Epidermal melanocyte (primary cell): ENCODE data around the gene CSNK2A3.

Experiments used
- DNase-seq: peaks from one replicate; pipeline ENCODE4 v3.0.0; 2011; ENCODE audit warnings: low spot score; ENCODE audit not compliant: insufficient read length

The CSNK2A3 gene

DNA sequence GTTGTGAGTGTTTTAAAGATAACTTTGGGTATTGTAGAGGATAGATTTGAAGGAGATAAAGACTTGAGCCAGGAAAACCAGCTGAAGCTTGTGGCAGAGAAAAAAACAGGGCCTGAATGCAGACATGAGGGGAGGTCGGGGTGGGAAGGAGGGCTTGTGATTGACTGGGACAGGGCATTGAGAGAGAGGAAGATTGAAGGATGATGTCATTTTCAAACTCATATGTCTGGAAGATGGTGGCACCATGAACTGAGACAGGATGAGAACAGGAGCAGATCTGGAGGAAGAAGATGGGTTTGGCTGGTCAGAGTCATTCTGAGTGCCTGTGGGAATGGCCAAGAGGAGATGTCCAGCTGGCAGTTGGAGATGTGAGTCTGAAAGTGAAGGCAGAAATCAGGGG, 14.7 kb downstream of the CSNK2A3 start:
- no peak for DNase-seq

DNA sequence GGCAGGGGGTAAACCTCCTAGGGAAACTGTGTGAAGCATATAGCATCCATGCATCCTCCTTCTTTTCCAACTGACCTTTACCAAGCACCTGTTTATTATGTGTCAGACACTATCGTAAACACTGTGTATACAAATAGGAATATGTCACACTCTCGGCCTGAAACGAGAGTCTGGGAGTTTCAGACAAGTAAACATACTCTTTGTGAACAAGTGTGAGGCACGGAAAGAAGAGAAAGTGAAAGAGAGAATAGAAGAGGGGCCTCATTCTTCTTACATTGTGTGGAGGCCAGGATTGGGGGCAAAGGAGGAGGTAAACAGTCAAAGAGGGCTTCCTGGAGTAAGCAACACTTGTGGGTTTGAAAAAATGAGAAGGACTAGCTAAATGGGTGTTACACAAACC, 16.4 kb downstream of the CSNK2A3 start:
- DNase-seq: no peak

DNA sequence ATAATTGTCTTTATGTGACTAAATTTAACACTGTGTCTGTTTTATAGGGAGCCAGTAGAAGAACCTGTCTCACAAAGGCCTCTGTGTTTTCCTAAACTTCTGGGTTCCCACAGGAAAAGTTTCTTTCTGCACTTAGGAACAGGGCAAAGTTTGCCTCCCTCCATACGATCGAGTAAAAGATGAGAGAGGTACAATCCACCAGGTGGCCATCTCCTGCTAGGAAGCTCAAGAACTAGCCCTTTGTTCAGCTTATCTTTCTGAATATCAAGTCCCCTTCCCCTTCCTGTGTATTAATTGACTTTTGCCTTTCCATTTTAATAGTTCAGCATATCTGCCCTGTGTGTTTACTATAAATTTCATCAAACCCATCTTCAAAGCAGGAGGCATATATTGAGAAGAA, 18.0 kb downstream of the CSNK2A3 start:
- DNase-seq: no peak

DNA sequence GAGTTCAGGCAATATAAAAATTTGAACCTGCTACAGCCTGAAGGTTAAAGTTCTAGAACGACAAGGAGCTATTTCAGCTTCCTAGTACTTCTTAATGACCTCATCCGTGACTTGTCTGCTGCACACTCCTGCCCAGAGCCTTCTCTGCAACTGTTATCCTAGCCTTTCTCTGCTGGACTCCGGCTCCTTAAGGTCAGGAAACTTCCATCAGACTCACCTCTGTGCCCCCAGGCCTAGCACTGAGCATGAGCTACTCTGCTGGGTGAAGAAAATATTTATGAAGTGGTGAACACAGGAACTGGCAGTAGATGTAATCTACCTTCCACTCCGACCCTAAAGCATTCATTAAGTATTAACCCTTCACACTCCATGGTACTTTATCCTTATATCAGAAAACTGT, 18.4 kb downstream of the CSNK2A3 start:
- DNase-seq: no peak

DNA sequence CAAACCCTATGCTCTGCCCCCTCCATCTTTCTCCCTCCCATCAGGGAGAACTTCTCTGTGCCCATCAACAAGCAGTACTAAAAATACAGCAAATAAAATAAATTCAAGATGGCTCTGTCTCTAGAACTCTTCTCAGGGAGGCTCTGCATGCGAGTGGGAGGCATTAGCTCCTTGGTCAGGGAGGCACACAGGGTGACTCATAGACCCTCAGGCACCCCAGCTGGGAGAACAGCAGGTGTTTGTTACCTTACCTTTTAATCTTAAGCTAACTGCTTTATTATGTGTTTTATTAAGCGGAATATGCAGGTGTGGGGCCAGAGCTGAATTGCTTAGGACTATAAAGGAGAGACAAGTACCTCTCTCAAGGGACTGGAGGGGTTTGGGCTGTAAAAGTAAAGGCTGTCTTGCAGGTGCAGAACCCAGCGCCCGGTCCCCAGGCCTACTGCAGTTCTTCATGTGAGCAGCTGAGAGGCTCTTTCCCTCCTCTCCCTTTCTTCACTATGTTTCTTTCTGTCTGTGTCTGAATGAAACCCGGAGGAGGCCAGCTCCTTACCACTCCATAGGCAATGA, 20.8 kb downstream of the CSNK2A3 start:
- DNase-seq: no peak

DNA sequence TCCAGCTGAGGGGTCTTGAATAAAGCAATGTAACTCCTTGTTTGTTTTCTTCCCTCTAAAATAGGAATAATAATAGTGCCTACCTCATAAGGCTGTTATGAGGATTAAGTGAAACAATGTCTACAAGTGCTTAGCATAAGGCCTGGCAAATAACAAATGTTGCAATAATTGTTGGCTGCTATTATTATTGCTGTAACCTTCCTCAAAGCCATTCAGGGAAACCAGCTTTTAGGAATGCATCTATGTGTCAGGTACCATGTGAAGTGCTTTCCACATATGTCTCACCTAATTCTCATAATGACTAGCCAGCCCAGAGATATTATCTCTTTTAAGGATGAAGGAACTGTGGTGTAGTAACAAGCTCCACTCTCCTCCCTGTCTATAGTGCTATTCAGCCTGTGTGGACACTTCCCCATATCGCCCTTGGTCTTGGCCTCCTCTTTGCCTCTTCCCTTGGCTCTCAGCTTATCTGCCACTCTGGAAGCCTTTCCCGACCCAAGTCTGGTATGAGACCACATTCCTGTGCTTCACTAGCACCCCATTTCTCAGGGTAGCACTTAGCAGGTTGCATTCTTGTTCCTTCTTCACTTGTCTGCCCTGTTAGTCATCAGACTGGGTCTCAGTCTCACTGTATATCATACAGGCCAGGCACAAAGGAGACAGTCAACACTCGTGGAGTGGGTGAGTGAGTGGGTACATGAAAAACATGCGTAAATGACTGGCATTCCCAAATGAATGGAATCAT, 23.8 kb downstream of the CSNK2A3 start:
- no peak for DNase-seq

DNA sequence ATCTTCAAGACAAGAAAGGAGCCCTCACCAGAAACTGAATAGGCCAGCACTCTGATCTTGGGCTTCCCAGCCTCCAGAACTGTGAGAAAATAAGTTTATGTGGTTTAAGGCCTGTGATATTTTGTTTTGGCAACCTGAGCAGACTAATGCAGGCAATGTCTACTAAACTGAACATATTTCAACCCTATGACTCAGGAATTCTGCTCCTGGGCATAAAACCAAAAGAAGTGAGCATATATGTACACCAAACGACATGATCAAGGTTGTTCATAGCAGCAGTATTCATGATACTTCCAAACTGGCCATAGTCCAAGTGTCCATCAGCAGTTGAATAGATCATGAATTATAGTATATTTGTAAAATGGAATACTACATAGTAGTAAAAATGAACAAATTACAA, 29.0 kb downstream of the CSNK2A3 start:
- no peak for DNase-seq

DNA sequence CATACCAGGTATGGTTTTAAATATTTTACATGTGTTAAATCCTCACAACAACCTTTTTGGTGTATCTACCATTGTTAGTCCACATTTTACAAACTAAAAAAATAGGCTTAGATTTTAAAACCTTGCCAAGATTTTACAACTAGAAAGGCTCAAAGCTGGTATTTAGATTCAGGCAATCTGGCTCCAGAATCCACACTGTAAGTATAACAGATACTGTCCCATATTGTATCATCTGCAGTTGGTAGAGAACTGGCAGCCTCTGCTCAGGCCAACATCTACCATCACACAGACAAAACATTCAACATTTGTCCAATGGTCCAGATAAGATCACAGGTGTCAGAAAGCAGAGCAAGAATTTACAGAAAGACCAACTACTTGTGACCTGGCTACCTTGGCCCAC, 30.9 kb downstream of the CSNK2A3 start:
- no peak for DNase-seq

DNA sequence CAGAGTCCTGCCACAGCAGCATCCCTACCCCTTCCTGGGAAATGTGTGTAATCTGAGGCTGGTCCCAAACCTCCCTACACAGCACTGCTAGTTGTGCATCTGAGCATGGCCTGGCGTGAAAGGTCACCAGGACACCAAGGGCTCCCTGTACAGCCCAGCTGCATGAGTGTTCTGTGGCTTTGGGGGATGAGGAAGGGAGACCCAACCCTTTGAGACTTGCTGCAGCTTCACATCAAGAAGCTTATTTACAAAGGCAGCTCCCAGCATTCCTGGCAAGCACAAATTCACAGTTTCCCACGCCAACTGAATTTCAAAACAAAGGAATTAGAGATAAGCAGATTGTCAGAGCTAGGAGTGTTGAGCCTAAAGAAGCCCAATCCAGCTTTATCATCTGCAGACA, 32.2 kb downstream of the CSNK2A3 start:
- DNase-seq: no peak

DNA sequence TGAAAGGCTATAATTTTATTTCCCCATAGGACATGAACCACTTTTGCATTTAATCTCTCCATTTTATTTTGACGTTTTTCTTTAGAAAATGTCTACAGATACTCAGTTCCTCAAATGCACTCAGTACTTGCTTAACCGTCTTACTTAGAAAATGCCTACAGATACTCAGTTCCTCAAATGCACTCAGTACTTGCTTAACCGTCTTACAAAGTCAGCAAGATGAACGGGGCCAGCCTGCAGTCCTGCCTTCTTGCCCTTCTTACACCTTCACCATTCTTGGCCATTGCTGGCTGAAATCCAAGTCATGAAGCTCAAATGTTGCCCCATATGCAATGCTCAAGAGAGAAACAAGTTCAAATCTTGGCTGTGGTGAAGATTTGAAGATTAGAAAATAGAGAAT, 34.1 kb downstream of the CSNK2A3 start:
- no peak for DNase-seq

DNA sequence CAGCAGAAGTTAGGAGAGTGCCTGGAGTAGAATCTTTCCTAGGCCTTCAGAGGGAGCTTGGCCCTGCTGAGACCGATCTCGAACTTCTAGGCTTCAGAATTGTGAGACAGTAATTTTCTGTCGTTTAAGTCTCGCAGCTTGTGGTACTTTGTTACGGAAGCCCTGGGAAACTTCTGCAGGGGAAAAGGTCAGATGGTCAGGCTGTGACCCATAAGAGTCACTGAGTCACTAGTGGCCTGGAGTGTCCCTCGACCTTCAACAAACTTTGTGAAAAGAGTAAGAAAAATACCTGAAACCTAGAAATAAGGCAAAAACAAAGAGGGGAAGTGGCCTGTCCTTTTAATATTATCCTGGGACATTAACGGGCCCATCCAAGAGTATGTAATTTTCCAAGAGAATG, 34.6 kb downstream of the CSNK2A3 start:
- DNase-seq: no peak

DNA sequence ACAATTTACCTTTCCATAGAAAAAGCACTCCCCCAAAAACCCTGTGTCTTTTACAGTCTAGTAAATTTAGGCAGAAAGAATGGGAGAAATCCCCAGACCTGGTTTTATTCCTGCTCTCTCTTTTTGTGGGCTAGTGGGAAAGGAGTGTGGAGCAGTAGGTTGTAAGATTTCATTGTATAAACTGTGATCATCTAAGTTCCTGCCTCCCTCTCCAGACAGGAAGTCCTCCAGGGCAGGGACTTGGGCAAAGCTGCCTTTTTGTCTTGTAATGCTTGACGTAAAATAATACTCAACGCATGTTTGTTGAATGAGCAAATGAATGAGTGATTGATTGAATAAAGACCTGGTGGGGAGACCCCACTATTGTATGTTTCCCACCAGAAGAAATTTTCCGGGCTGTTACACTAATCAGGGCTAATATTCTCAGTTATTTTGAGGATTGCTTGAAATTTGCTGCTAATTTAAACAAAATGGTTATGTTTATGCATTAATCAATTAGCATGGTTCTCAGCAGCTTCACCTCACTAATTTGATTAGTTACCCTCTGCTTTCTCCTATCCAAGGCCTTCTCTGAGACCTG, 36.3 kb downstream of the CSNK2A3 start:
- DNase-seq: no peak

DNA sequence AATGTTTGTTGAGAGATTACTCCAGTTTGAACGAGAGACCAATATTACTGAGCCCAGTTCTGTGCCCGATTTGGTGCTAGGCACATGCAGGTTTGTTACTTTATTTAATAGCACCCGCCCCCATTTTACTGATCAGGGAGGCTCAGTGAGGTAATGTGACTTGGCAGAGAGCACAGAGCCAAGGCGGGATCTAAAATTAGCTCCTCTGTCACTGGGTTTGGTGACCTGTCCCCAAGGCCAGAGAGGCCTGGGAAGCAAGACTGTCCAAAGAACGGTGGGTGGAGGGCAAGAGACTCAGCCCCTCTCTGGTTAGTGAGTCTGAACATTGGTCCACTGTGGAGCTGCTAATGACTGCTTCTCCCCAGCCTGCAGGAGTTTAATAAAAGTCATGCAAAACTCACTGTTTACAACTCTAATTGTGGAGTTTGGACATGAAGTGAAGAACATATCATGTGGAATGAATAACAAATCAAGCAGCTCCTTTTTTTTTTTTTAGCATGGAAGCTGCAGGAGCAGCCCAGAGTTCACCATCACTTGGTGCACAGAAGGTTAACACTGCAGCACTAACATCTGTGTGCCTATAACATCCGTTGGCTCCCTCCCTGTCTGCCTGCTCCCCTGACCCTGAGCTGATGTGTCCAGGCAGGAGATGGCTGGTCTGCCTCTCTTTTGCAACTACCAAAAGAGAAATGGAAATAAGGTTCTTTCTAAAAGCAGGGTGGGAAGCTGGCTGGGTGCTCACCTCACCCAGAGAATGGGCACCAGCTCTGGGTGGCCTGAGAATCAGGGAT, 39.0 kb downstream of the CSNK2A3 start:
- no peak for DNase-seq

DNA sequence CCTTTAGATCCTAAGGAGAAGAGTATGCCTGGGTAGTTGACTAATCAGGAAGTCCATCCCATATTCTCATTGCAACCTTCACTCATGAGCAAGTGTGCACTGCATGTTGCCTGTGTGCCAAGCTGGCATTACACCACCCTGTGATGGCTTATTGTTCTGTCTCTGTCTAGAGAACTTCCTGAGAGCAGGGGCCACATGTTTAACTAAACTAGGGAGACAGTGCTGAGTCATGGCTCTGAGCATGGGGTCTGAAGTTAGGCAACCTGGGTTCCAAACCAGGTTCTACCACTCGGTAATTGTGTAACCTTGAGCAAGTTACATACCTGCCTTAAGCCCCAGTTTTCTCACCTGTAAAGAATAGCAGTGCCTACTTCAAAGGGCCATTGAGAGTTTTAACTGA, 39.6 kb downstream of the CSNK2A3 start:
- DNase-seq: no peak

DNA sequence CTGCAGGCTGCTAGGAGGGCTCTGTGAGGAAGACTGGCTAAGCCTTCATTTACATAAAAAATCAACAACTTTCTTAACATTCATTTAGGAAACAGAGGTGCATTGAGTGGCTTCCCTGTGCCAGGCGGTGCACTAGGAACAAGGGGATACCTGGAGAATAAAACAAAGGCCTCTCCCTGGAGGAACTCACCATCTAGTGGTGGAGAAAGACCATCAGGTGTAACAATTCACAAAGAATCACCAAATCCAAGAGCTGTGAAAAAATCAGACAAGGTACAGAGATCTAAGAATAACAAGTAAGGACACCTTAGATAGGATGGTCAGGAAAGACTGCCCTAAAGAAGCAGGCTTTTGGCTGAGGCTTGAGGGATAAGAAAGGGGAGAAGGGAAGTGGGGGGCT, 40.3 kb downstream of the CSNK2A3 start:
- DNase-seq: no peak

DNA sequence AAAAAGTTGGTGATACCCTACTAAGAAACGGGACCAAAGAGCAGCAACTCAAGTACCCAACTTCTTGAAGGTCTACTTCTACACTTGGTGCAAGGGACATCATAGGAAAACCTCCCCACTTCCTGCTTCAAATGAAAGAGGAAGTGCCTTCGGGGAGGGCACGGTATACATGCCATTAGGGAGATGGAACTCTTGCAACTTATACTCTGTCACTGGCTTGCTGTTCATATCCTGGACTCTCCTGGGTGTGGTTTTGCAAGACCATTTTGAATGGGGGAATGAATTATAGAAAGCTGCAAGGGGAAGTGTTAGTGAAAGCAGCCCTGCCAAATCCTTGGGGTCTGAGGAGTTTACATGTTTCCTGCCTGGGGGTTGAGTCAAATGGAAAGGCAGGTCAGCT, 41.9 kb downstream of the CSNK2A3 start:
- no peak for DNase-seq

DNA sequence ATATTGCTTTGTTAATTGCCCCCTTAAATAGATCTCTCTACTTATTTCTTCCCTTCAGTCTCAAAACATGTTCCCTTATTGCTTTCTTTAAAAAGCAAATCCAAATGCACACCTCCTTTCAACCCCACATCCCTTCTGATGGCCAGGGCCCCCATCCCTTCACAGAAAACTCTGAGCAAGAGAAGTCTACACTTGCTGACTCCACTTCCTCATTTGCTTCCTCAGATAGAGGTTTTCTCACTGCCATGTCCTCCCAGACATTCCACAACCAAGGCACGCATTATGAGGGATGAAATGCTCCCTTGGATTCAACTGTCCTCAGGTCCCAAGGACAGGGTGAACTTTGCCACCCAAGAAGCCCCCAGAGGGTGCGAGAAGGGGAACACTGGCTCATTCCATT, 43.1 kb downstream of the CSNK2A3 start:
- DNase-seq: no peak

DNA sequence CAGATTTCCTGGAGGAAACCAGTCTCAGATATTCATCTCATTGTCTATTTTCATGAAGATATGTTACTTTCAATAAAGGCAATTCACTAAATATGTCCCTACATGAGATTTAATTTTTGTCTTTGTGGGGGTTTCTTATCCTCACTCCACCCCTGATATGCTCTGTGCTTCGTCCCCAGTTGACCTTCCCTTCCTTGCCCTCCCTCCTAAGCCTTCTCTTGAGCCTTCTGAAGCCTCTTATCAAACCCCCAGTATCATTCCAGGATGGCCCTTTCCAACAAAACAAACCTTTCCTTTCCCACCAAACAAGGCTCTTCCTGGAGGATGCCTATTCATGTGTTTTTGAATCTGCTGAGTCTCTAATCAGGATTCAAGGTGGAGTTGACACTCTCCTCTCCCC, 44.8 kb downstream of the CSNK2A3 start:
- no peak for DNase-seq

DNA sequence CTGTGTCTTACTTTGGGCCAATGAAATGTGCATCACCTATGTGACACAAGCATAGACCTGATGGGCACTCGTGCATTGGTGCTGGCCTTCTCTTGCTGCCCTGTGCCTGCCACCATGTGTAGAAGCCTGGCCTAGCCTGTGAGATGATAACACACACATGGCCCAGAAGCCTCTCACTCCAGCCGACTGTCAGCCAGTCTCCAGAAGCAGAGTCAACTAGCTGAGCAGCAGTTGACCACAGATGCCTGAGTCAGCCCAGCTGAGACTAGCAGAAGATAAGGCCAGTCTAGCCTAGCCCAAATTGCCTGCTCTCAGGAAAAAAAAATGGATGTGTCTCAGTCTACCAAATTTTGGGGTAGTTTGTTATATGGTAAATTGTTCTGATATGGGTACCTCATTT, 46.2 kb downstream of the CSNK2A3 start:
- no peak for DNase-seq

DNA sequence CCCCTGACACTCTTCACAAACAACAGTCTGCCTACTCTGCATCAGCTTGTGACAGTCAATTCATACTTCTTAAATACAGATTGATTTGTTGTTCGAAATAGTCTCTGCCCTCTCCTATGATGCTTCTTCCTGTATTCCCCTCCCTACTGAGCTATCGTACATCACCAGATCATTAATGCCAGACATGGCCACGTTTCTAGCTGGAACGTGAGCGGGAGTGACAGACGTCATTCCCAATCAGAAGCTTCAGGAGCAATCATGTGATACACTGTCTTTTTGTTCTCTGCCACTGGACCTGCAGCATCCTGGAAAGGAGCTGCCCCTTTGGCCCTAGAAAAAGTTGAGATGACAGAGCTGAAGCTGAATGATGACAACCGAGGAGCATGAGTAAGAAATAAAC, 48.5 kb downstream of the CSNK2A3 start:
- no peak for DNase-seq

DNA sequence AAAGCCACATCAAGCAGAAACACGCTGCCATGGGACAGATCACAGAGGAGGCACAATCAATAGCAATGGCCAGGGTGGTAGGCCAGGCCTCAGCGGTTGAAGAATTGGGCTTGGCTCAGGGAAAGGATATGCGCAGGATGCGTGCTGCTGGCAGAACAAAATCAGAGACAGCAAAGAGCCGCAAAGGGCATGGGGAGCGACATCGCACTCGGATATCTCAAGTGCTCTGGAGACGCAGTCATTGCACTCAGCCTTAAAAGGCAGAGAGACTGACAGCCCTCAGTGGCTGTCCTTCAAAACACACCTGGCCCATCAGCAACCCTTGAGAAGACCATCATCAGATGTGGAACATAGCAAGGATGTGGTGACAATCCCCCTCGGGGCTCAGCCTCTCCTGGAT, 50.5 kb downstream of the CSNK2A3 start:
- no peak for DNase-seq
